GM12801 (cell line): ENCODE measurements around the gene OR7A17.

Source experiments
- TF ChIP-seq, protein P1 (sequence below): IDR thresholded peaks from one replicate; pipeline ENCODE4 v1.5.1; 2011; ENCODE audit warnings: control low read depth; ENCODE audit not compliant: insufficient read length; ENCODE audit errors: extremely low read depth

Gene OR7A17

DNA sequence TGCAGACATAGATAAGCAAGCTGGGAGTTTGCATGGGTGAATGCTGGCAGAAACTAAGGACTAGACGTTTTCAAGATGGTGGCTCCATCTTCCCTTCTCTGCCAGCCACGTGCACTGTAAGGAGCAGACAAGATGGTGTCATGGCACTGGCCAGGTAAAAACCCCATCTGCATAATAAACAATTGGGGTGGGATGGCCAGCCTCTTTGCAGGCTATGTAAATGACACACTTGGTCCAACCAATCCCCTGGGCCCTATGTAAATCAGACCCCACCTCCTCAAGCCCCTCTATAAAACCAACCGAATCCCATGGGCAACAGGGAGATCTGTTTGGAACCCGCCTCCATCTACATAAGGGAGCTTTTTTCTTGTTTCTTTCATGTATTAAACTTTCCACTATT lies 48.5 kb downstream of the OR7A17 start:
- TF ChIP-seq, protein P1, sequence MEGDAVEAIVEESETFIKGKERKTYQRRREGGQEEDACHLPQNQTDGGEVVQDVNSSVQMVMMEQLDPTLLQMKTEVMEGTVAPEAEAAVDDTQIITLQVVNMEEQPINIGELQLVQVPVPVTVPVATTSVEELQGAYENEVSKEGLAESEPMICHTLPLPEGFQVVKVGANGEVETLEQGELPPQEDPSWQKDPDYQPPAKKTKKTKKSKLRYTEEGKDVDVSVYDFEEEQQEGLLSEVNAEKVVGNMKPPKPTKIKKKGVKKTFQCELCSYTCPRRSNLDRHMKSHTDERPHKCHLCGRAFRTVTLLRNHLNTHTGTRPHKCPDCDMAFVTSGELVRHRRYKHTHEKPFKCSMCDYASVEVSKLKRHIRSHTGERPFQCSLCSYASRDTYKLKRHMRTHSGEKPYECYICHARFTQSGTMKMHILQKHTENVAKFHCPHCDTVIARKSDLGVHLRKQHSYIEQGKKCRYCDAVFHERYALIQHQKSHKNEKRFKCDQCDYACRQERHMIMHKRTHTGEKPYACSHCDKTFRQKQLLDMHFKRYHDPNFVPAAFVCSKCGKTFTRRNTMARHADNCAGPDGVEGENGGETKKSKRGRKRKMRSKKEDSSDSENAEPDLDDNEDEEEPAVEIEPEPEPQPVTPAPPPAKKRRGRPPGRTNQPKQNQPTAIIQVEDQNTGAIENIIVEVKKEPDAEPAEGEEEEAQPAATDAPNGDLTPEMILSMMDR = no peak

DNA sequence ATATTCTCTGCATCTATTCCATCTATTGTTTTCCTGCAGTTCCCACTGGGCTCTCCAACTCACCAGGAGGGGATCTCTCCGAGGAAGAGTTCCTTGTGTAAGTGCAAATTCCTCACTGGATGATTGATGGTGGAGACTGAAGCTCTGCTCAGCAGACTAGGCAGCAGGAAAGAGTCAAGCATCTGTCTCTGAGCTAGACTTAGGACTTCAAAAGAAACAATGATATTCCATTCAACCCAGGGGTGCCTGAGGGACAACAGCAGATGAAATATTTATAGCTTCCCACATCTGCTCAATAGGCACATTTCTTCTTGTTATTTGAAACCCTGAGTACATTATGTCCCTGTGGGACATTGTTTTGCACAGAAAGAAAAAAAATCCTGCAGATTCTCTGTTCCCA lies 50.9 kb downstream of the OR7A17 start, which contains the start of the genes OR7A5 and OR7C1:
TSS of gene OR7A5 (minus strand) at position 175 of the 400 bp plus-strand sequence. CDS start 6,944 bp downstream, outside the sequence.
TSS of gene OR7C1 (minus strand) at position 175 of the 400 bp plus-strand sequence. CDS start 35,049 bp downstream, outside the sequence.
- TF ChIP-seq, protein P1 = no peak

- TF ChIP-seq, protein P1 = no peak
Observed at GRCh38 chr19:14830702-14831101, 55.2 kb downstream of the OR7A17 start.
